HepG2 (cell line): ENCODE results near the gene ANO4. TPM values are rescaled to one million over a fixed set of nuclear protein-coding genes. Genes with fewer than 3 reads are reported as not detected.

Experiments
- HNF4A ChIP-seq: sonication (generic); formaldehyde crosslinking; IDR thresholded peaks from 2 replicates; pipeline ENCODE4 v1.4.0; 2020; ENCODE audit warnings: missing genetic modification reagents
- HNRNPUL1 ChIP-seq: fragments of 200-400 bp; formaldehyde crosslinking; IDR thresholded peaks from 2 replicates; pipeline ENCODE4 v1.6.1; 2017; ENCODE audit warnings: low read depth, mild to moderate bottlenecking, low read length, moderate library complexity
- HOXA9 ChIP-seq: sonication (generic); formaldehyde crosslinking; IDR thresholded peaks from 2 replicates; pipeline ENCODE4 v1.8.1; 2022; ENCODE audit warnings: missing genetic modification reagents, mild to moderate bottlenecking, moderate library complexity, borderline replicate concordance
- IKZF4 ChIP-seq: sonication (generic); formaldehyde crosslinking; IDR thresholded peaks from 2 replicates; pipeline ENCODE4 v1.5.1; 2020; ENCODE audit warnings: borderline replicate concordance, mild to moderate bottlenecking, low read depth, missing genetic modification reagents; ENCODE audit errors: not compliant biosample characterization
- KLF16 ChIP-seq, 2 experiments: sonication (generic) in 1 of 2; formaldehyde crosslinking in 1 of 2; IDR thresholded peaks; 2 replicates each; pipeline versions ENCODE4 v1.6.1 to v1.8.0; 2016 to 2023; ENCODE audit warnings: missing genetic modification reagents in 2 of 2, missing compliant biosample characterization in 1 of 2
- MED13 ChIP-seq: sonication (generic); formaldehyde crosslinking; IDR thresholded peaks from 2 replicates; pipeline ENCODE4 v1.5.0; 2020; ENCODE audit warnings: missing genetic modification reagents
- ZBTB49 ChIP-seq: sonication (generic); formaldehyde crosslinking; IDR thresholded peaks from 2 replicates; pipeline ENCODE4 v1.4.0; 2020; ENCODE audit warnings: missing genetic modification reagents, borderline replicate concordance
- ZNF264 ChIP-seq: sonication (generic); formaldehyde crosslinking; IDR thresholded peaks from 2 replicates; pipeline ENCODE4 v1.4.0; 2020; ENCODE audit warnings: missing genetic modification reagents
- ZNF331 ChIP-seq: sonication (generic); formaldehyde crosslinking; IDR thresholded peaks from 2 replicates; pipeline ENCODE4 v1.4.0; 2020; ENCODE audit warnings: missing genetic modification reagents
- ZNF776 ChIP-seq: sonication (generic); formaldehyde crosslinking; IDR thresholded peaks from 2 replicates; pipeline ENCODE4 v1.4.0; 2020; ENCODE audit warnings: mild to moderate bottlenecking, missing genetic modification reagents
- polyA plus RNA-seq, 8 experiments: library from polyadenylated mRNA; depleted of rRNA in 3 of 8; stranded (reverse) in 7 of 8; unstranded in 1 of 8; fragments of >200 nt; fragmentation: Illumina TruSeq in 4 of 8; extraction: Trizol in 4 of 8; gene quantifications; 2 replicates each; pipeline versions ENCODE4 v1.2.1 to v1.2.3, GENCODE V29; 2011 to 2016; ENCODE audit warnings: low read depth in 4 of 8, missing spikeins in 1 of 8, mixed read lengths in 1 of 8; ENCODE audit not compliant: insufficient read depth in 1 of 8
- total RNA-seq, 5 experiments: library from RNA; depleted of rRNA; stranded (reverse); fragments of >200 nt; fragmentation: Illumina TruSeq; extraction: Trizol; gene quantifications; 2 replicates each; pipeline ENCODE4 v1.2.3, GENCODE V29; 2016; ENCODE audit warnings: low read depth in 1 of 5
- TF ChIP-seq, protein P1 (sequence below): sonication (generic); formaldehyde crosslinking; IDR thresholded peaks from 2 replicates; pipeline ENCODE4 v1.9.0; 2021; ENCODE audit warnings: mild to moderate bottlenecking, missing genetic modification reagents

ANO4 gene
- total and polyA plus RNA-seq, 2 of the 13 experiments (the other 11 are each of a cell fraction or from before 2014, with no cell fraction given): not detected

DNA sequence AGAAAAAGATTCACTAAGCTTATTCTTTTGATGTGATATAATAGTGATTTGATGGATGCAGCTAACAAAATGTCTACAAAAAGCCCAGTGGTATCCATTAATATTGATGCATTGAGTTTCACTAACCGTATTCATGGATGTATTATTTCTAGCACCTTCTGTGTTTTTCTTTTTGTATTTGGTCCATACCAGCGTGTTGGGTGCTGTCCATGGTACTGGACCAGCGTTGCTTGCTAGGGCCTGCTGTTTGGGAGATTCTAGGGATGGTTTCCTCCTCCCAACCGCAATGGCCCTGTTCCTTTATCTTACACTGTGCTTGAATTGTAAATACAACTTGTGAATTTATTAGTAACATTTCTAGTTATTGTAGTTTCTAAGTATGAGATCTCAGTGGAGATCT is 31.7 kb downstream of the ANO4 start (continued):
- TF ChIP-seq ZNF264: no peak
- TF ChIP-seq MED13 (CRISPR knock-in tag): 0 out of 2 replicates have a peak, but pooled peaks have one; percentile 37
- no peak for TF ChIP-seq HNRNPUL1
- peak; percentile 72; the same call in 1 of the 2 replicates for TF ChIP-seq ZNF331
- TF ChIP-seq IKZF4 (CRISPR knock-in tag): no peak
- peak in 1 of 2 experiments; percentile 62; a peak in 1 of 4 replicates for TF ChIP-seq KLF16 (CRISPR knock-in tag; IDR thresholded peaks at IDR 0.05)
- TF ChIP-seq HOXA9 (CRISPR knock-in tag): no peak
- TF ChIP-seq ZBTB49 (CRISPR knock-in tag): 0 out of 2 replicates have a peak, but pooled peaks have one; percentile 81
- TF ChIP-seq HNF4A (CRISPR knock-in tag): no peak
- TF ChIP-seq, protein P1, sequence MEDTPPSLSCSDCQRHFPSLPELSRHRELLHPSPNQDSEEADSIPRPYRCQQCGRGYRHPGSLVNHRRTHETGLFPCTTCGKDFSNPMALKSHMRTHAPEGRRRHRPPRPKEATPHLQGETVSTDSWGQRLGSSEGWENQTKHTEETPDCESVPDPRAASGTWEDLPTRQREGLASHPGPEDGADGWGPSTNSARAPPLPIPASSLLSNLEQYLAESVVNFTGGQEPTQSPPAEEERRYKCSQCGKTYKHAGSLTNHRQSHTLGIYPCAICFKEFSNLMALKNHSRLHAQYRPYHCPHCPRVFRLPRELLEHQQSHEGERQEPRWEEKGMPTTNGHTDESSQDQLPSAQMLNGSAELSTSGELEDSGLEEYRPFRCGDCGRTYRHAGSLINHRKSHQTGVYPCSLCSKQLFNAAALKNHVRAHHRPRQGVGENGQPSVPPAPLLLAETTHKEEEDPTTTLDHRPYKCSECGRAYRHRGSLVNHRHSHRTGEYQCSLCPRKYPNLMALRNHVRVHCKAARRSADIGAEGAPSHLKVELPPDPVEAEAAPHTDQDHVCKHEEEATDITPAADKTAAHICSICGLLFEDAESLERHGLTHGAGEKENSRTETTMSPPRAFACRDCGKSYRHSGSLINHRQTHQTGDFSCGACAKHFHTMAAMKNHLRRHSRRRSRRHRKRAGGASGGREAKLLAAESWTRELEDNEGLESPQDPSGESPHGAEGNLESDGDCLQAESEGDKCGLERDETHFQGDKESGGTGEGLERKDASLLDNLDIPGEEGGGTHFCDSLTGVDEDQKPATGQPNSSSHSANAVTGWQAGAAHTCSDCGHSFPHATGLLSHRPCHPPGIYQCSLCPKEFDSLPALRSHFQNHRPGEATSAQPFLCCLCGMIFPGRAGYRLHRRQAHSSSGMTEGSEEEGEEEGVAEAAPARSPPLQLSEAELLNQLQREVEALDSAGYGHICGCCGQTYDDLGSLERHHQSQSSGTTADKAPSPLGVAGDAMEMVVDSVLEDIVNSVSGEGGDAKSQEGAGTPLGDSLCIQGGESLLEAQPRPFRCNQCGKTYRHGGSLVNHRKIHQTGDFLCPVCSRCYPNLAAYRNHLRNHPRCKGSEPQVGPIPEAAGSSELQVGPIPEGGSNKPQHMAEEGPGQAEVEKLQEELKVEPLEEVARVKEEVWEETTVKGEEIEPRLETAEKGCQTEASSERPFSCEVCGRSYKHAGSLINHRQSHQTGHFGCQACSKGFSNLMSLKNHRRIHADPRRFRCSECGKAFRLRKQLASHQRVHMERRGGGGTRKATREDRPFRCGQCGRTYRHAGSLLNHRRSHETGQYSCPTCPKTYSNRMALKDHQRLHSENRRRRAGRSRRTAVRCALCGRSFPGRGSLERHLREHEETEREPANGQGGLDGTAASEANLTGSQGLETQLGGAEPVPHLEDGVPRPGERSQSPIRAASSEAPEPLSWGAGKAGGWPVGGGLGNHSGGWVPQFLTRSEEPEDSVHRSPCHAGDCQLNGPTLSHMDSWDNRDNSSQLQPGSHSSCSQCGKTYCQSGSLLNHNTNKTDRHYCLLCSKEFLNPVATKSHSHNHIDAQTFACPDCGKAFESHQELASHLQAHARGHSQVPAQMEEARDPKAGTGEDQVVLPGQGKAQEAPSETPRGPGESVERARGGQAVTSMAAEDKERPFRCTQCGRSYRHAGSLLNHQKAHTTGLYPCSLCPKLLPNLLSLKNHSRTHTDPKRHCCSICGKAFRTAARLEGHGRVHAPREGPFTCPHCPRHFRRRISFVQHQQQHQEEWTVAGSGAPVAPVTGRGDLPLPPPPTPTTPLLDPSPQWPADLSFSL: no peak
- no peak for TF ChIP-seq ZNF776 (CRISPR knock-in tag)
